ENCODE data around the gene CABCOCO1. TPM values are rescaled to one million over a fixed set of nuclear protein-coding genes. Genes with fewer than 3 reads are reported as not detected.

The CABCOCO1 gene
- total RNA-seq, 1 donor from 2014 or later = not detected

- no peaks in the 10 kb centered on the region for H3K36me3 Mint-ChIP-seq (ENCODE audit: low read depth)
- ATAC-seq (ENCODE audit: low read depth) = no peak
- CTCF ChIA-PET = no interaction called here
Observed at GRCh38 chr10:61618388-61618961, 44.3 kb upstream of the CABCOCO1 start.

GRCh38 chr10:61620506-61620905 lies 42.2 kb upstream of the CABCOCO1 start:
- ATAC-seq (ENCODE audit: low read depth) (no peak), DNase-seq (no peak)
- H3K9me3 Mint-ChIP-seq = no peaks in the 10 kb centered on the region
- no peaks in the 10 kb centered on the region for H3K4me1 Mint-ChIP-seq
- H3K27ac Mint-ChIP-seq = no peak overlapping the region
- POLR2A ChIA-PET = no interaction called here
- CTCF ChIA-PET = no interaction called here
- intact Hi-C loops (cut with micrococcal nuclease) = no loop called here
- no peaks in the 10 kb centered on the region for H3K36me3 Mint-ChIP-seq (ENCODE audit: low read depth)
- peaks cover 14% of the 10 kb centered on the region for H3K27me3 Mint-ChIP-seq
- H3K4me3 Mint-ChIP-seq = no peak overlapping the region
- TF ChIP-seq CTCF (IDR thresholded peaks at IDR 0.05) = no peak

More at GRCh38 chr10:61618388-61618961, 44.3 kb upstream of the CABCOCO1 start:
- Mint-ChIP-seq H3K9me3 (no peaks in the 10 kb centered on the region), H3K4me1 (no peaks in the 10 kb centered on the region), H3K27me3 (peaks cover 12% of the 10 kb centered on the region), H3K27ac (no peak overlapping the region), H3K4me3 (no peak overlapping the region)
- no peak for DNase-seq
- no peak for TF ChIP-seq CTCF (IDR thresholded peaks at IDR 0.05)
- POLR2A ChIA-PET = no interaction called here
- intact Hi-C loops (cut with micrococcal nuclease) = no loop called here

GRCh38 chr10:61621605-61622051 lies 41.1 kb upstream of the CABCOCO1 start:
- POLR2A ChIA-PET = no interaction called here
- no peak for TF ChIP-seq CTCF (IDR thresholded peaks at IDR 0.05)
- H3K36me3 Mint-ChIP-seq (ENCODE audit: low read depth) = no peaks in the 10 kb centered on the region
- no peak overlapping the region for H3K4me3 Mint-ChIP-seq
- H3K4me1 Mint-ChIP-seq = no peaks in the 10 kb centered on the region
- CTCF ChIA-PET = no interaction called here
- ATAC-seq (ENCODE audit: low read depth) (no peak), DNase-seq (no peak)
- no peaks in the 10 kb centered on the region for H3K9me3 Mint-ChIP-seq
- H3K27me3 Mint-ChIP-seq = peaks cover 14% of the 10 kb centered on the region
- intact Hi-C loops (cut with micrococcal nuclease) = no loop called here
- no peak overlapping the region for H3K27ac Mint-ChIP-seq

- peaks cover 14% of the 10 kb centered on the region for H3K27me3 Mint-ChIP-seq
- DNase-seq = no peak
- H3K27ac Mint-ChIP-seq = no peak overlapping the region
- H3K4me1 Mint-ChIP-seq = no peaks in the 10 kb centered on the region
- H3K36me3 Mint-ChIP-seq (ENCODE audit: low read depth) = no peaks in the 10 kb centered on the region
- ChIA-PET POLR2A (no interaction called here), CTCF (interaction anchor here (1.3 kb wide), 1 partner anchor 10 kb away, joined by 4 read pairs; no protein-coding TSS in a partner anchor)
- no peaks in the 10 kb centered on the region for H3K9me3 Mint-ChIP-seq
- ATAC-seq (ENCODE audit: low read depth) = no peak
- TF ChIP-seq CTCF (IDR thresholded peaks at IDR 0.05) = no peak
- intact Hi-C loops (cut with micrococcal nuclease) = no loop called here
- H3K4me3 Mint-ChIP-seq = no peak overlapping the region
Observed at GRCh38 chr10:61623161-61623560, 39.6 kb upstream of the CABCOCO1 start.

GRCh38 chr10:61626209-61626608 lies 36.5 kb upstream of the CABCOCO1 start:
- H3K27ac Mint-ChIP-seq = no peak overlapping the region
- no peaks in the 10 kb centered on the region for H3K36me3 Mint-ChIP-seq (ENCODE audit: low read depth)
- CTCF ChIA-PET = no interaction called here
- DNase-seq = no peak
- H3K27me3 Mint-ChIP-seq = peaks cover 11% of the 10 kb centered on the region
- no peak overlapping the region for H3K4me3 Mint-ChIP-seq
- H3K4me1 Mint-ChIP-seq = no peaks in the 10 kb centered on the region
- no peaks in the 10 kb centered on the region for H3K9me3 Mint-ChIP-seq
- ATAC-seq (ENCODE audit: low read depth) = no peak
- POLR2A ChIA-PET = no interaction called here
- intact Hi-C loops (cut with micrococcal nuclease) = no loop called here
- no peak for TF ChIP-seq CTCF (IDR thresholded peaks at IDR 0.05)

Data from activated B cell treated with CpG ODN at 0.5 μM for 24 hours (primary cell).